Transverse colon (tissue), 4 donors: Measurements from ENCODE around the gene WDR49. TPM values are rescaled to one million over a fixed set of nuclear protein-coding genes. Genes with fewer than 3 reads are reported as not detected.

Experiments used
- DNase-seq: peaks from one replicate; pipeline ENCODE4 v3.0.0-alpha.2; 2019
- H3K27ac ChIP-seq, 4 donors: fragments of 200-600 bp; sonication (generic); 2 replicates each; pipeline ENCODE4 v1.5.1; 2016 to 2018; ENCODE audit warnings: inconsistent platforms in 4 of 4
- H3K27me3 ChIP-seq: fragments of 200-600 bp; sonication (generic); 2 replicates; pipeline ENCODE4 v1.5.1; 2017; ENCODE audit warnings: inconsistent platforms
- H3K36me3 ChIP-seq, 4 donors: fragments of 200-600 bp; sonication (generic); 2 replicates each; pipeline ENCODE4 v1.5.1; 2017 to 2019; ENCODE audit warnings: inconsistent platforms in 4 of 4
- H3K4me1 ChIP-seq, 4 donors: fragments of 200-600 bp; sonication (generic); 2 replicates each; pipeline ENCODE4 v1.5.1; 2017 to 2020; ENCODE audit warnings: inconsistent platforms in 4 of 4
- H3K4me3 ChIP-seq, 4 donors: fragments of 200-600 bp; sonication (generic); 1 replicate in 1 of 4; 2 replicates in 3 of 4; pipeline versions ENCODE4 v1.5.1 to v1.6.1; 2017 to 2019; ENCODE audit warnings: inconsistent platforms in 4 of 4
- H3K9me3 ChIP-seq, 2 donors: fragments of 200-600 bp; sonication (generic); 2 replicates each; pipeline ENCODE4 v1.5.1; 2017 to 2019; ENCODE audit warnings: inconsistent platforms in 2 of 2
- CTCF ChIP-seq, 5 experiments: fragments of 200-600 bp in 3 of 5; fragments of 450-650 bp in 2 of 5; sonication (generic) in 3 of 5; IDR thresholded peaks; 1 replicate in 2 of 5; 2 replicates in 3 of 5; pipeline ENCODE4 v1.5.1; 2016 to 2017; ENCODE audit warnings: antibody characterized with exemption in 5 of 5, inconsistent platforms in 3 of 5, mild to moderate bottlenecking in 2 of 5, moderate library complexity in 1 of 5
- EP300 ChIP-seq: sonication (generic); formaldehyde crosslinking; IDR thresholded peaks from one replicate; pipeline ENCODE4 v1.6.1; 2017; ENCODE audit warnings: antibody characterized with exemption, low read depth
- POLR2A ChIP-seq: fragments of 450-650 bp; IDR thresholded peaks from one replicate; pipeline ENCODE4 v1.6.1; 2016; ENCODE audit warnings: antibody characterized with exemption, mild to moderate bottlenecking, moderate library complexity
- POLR2AphosphoS5 ChIP-seq, 3 donors: sonication (generic); formaldehyde crosslinking; IDR thresholded peaks; one replicate each; pipeline ENCODE4 v1.6.1; 2016; ENCODE audit warnings: antibody characterized with exemption in 3 of 3
- WGBS, 2 donors: methylation state at CpG; one replicate each; pipeline ENCODE4 v1.1.5; 2018; ENCODE audit warnings: low coverage in 1 of 2; 5-methylcytosine and 5-hydroxymethylcytosine counted together
- in situ Hi-C, 4 donors: fragments of 200-750 bp; cut with MboI; loops; one replicate each; pipeline versions ENCODE4 v1.15.0 to v1.15.1; 2017; ENCODE audit warnings: low sequenced_read_pairs in 3 of 4, low pct_ligation_motif_present in 1 of 4, low pct_unique_long_range_greater_than_20kb in 1 of 4
- intact Hi-C: fragments of 100-400 bp; cut with DNase I; formaldehyde crosslinking; loops from one replicate; pipeline ENCODE4 v1.15.1; 2023; ENCODE audit warnings: low total_unique reads
- total RNA-seq, 4 donors: library from RNA; depleted of rRNA; stranded (reverse); fragments of >200 nt; gene quantifications; one replicate each; pipeline ENCODE4 v1.1.0, GENCODE V29; 2016

WDR49 gene
- total RNA-seq, 4 donors from 2014 or later, result 0.96 TPM; not detected in 3

GRCh38 chr3:167565489-167565888, 88.3 kb downstream of the WDR49 start:
- Histone ChIP-seq H3K27ac (no peak overlapping the region), H3K4me1 (no peaks in the 10 kb centered on the region), H3K9me3 (no peaks in the 10 kb centered on the region), H3K4me3 (no peak overlapping the region), H3K27me3 (no peaks in the 10 kb centered on the region), H3K36me3 (no peaks in the 10 kb centered on the region)
- intact Hi-C loops, result no loop called here
- DNase-seq, result no peak
- in situ Hi-C loops, result no loop called here
- 73 to 81% methylated on average over 1 of the region's 1 CpG for WGBS, 2 donors
- TF ChIP-seq EP300 (no peak), POLR2AphosphoS5 (IDR thresholded peaks at IDR 0.05) (no peak), POLR2A (no peak), CTCF (IDR thresholded peaks at IDR 0.05) (no peak)

- DNase-seq, result no peak
- Histone ChIP-seq H3K4me1 (no peaks in the 10 kb centered on the region), H3K36me3 (no peaks in the 10 kb centered on the region), H3K4me3 (no peak overlapping the region), H3K9me3 (no peaks in the 10 kb centered on the region), H3K27ac (no peak overlapping the region), H3K27me3 (no peaks in the 10 kb centered on the region)
- TF ChIP-seq POLR2AphosphoS5 (IDR thresholded peaks at IDR 0.05) (no peak), EP300 (no peak), CTCF (IDR thresholded peaks at IDR 0.05) (no peak), POLR2A (no peak)
- intact Hi-C loops, result no loop called here
- in situ Hi-C loops, result no loop called here
- 28 to 38% methylated on average over 2 of the region's 2 CpGs for WGBS, 2 donors
Observed at GRCh38 chr3:167564612-167565011, 89.1 kb downstream of the WDR49 start.

- Histone ChIP-seq H3K36me3 (no peaks in the 10 kb centered on the region), H3K4me1 (no peaks in the 10 kb centered on the region), H3K9me3 (no peaks in the 10 kb centered on the region), H3K4me3 (no peak overlapping the region), H3K27me3 (no peaks in the 10 kb centered on the region), H3K27ac (no peak overlapping the region)
- TF ChIP-seq CTCF (IDR thresholded peaks at IDR 0.05) (no peak), EP300 (no peak), POLR2A (no peak), POLR2AphosphoS5 (IDR thresholded peaks at IDR 0.05) (no peak)
- in situ Hi-C loops (no loop called here), intact Hi-C loops (no loop called here)
- no peak for DNase-seq
- WGBS, 2 donors, result 89 to 91% methylated on average over 4 of the region's 4 CpGs
Observed at GRCh38 chr3:167559924-167560323, 93.8 kb downstream of the WDR49 start.

DNA sequence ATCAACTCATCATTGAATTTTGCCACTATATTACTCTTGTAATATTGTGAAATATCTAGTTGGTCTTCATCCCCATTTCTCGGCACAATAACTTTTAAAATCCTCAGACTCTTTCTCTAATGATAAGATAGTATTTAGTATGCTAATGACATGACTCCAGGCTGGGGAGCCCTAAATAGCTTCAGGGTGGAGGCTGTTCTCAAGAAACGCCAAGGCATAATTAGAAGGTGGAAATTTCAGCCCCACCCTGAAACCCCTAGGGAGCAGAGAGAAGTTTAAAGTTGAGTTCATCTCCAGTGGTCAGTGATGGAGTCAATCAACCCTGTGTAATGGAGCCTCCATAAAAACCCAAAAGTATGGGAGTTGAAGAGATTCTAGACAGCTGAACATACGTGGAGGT, 98.8 kb downstream of the WDR49 start:
- TF ChIP-seq CTCF (IDR thresholded peaks at IDR 0.05), result no peak
- 53 to 83% methylated on average over 1 to 3 of the region's 3 CpGs for WGBS, 2 donors

More for the DNA sequence above, 98.8 kb downstream of the WDR49 start:
- Histone ChIP-seq H3K27me3 (no peaks in the 10 kb centered on the region), H3K4me1 (no peaks in the 10 kb centered on the region), H3K4me3 (no peak overlapping the region), H3K36me3 (no peaks in the 10 kb centered on the region), H3K27ac (no peak overlapping the region), H3K9me3 (no peaks in the 10 kb centered on the region)
- DNase-seq, result no peak
- intact Hi-C loops (no loop called here), in situ Hi-C loops (no loop called here)
